Heart left ventricle (tissue), 16 donors: Measurements from ENCODE around the gene MFAP5. TPM values are rescaled to one million over a fixed set of nuclear protein-coding genes. Genes with fewer than 3 reads are reported as not detected.
"Not testable (repeated sequence)": the region's sequence is repeated elsewhere in the genome, so short reads cannot be mapped to it uniquely, and the experiment has no call there.

Source experiments
- ATAC-seq, 4 donors: fragments of 200-7000 bp; cut with Tn5 transposase; one replicate each; pipeline ENCODE4 v1.9.1; 2020 to 2022; ENCODE audit warnings: moderate library complexity in 4 of 4, mild to moderate bottlenecking in 3 of 4, moderate number of reproducible peaks in 1 of 4
- DNase-seq, 5 donors: peaks; one replicate each; pipeline ENCODE4 v3.0.0-alpha.2; 2020
- H3K27ac ChIP-seq, 12 donors: fragments of 200-600 bp; sonication (generic) in 4 of 12; one replicate each; pipeline versions ENCODE4 v1.5.0 to v1.8.0; 2016 to 2022; ENCODE audit warnings: mild to moderate bottlenecking in 2 of 12
- H3K27me3 ChIP-seq, 9 donors: fragments of 200-600 bp; sonication (generic) in 2 of 9; one replicate each; pipeline versions ENCODE4 v1.5.1 to v1.8.0; 2016 to 2022; ENCODE audit warnings: mild to moderate bottlenecking in 3 of 9
- H3K36me3 ChIP-seq, 9 donors: fragments of 200-600 bp; sonication (generic) in 2 of 9; one replicate each; pipeline versions ENCODE4 v1.5.0 to v1.8.0; 2018 to 2022; ENCODE audit warnings: mild to moderate bottlenecking in 2 of 9
- H3K4me1 ChIP-seq, 12 donors: fragments of 200-600 bp; sonication (generic) in 4 of 12; one replicate each; pipeline versions ENCODE4 v1.5.0 to v1.8.0; 2016 to 2022; ENCODE audit warnings: mild to moderate bottlenecking in 3 of 12
- H3K4me3 ChIP-seq, 12 donors: fragments of 200-600 bp; sonication (generic) in 4 of 12; one replicate each; pipeline versions ENCODE4 v1.5.0 to v1.8.0; 2017 to 2022; ENCODE audit warnings: mild to moderate bottlenecking in 9 of 12, moderate library complexity in 4 of 12
- H3K9me3 ChIP-seq, 12 donors: fragments of 200-600 bp; sonication (generic) in 4 of 12; one replicate each; pipeline versions ENCODE4 v1.5.0 to v1.8.0; 2016 to 2022; ENCODE audit warnings: mild to moderate bottlenecking in 1 of 12
- POLR2A ChIP-seq, 2 donors: fragments of 450-650 bp; IDR thresholded peaks; one replicate each; pipeline ENCODE4 v1.6.1; 2017; ENCODE audit warnings: antibody characterized with exemption in 2 of 2, mild to moderate bottlenecking in 2 of 2, moderate library complexity in 2 of 2
- whole genome bisulfite sequencing, 4 donors: extraction: QIAGEN DNeasy Blood & Tissue Kit in 2 of 4; methylation state at CpG; one replicate each; pipeline versions ENCODE4 v1.1.5 to v1.1.7; 2013 to 2018; 5-methylcytosine and 5-hydroxymethylcytosine counted together
- intact Hi-C, 10 donors: fragments of 100-400 bp; cut with DNase I; formaldehyde crosslinking; loops; one replicate each; pipeline versions ENCODE4 v1.11.1 to v1.14.2; 2022
- polyA plus RNA-seq, 2 donors: library from polyadenylated mRNA; stranded (reverse); fragments of 200-250 nt; gene quantifications; one replicate each; pipeline ENCODE4 v1.2.3, GENCODE V29; 2013
- total RNA-seq, 9 donors: library from RNA; depleted of rRNA in 2 of 9; stranded (reverse); fragments of >200 nt in 2 of 9; fragmentation: NEBNext Ultra II Directional in 3 of 9; extraction: Animal tissue kit (Norgen Biotek cat#: 25700) in 3 of 9; gene quantifications; one replicate each; pipeline versions ENCODE4 v1.1.0 to v1.2.4, GENCODE V29; 2016 to 2023
- TF ChIP-seq, protein P1 (sequence below), 12 donors: fragments of 200-600 bp; sonication (generic) in 4 of 12; IDR thresholded peaks; one replicate each; pipeline versions ENCODE4 v1.5.0 to v1.8.0; 2018 to 2022; ENCODE audit warnings: antibody characterized with exemption in 12 of 12, mild to moderate bottlenecking in 5 of 12
- donor health status: ischemic (EF 13 %, LVEDD 7.1; RV severe dilation, severe dysfunction).
- donor health status: healthy with polysubstance abuse.
- donor health status: DM: no; HTN: yes; CAD: no.
- donor health status: DM: no; HTN: no; CAD: no.
- donor health status: ischemic (EF 25% LVEDD 6.9; RV normal size, moderate dysfunction).
- donor health status: ischemic (EF 25% LVEDD 5.7; RV mildly dilated, moderate dysfunction).
- donor health status: healthy.
- donor health status: DM: yes; HTN: yes; CAD: no.
- donor health status: ischemic (EF 35%, LVEDD 5.7; RV mildly dilated, moderate dysfunction).
- donor health status: nonischemic (EF 11% LVEDD 7.7; RV severe dilation, severe dysfunction).
- donor health status: DM: yes; HTN: yes; CAD: no.
- donor health status: PGD.
- donor health status: ischemic (EF 29% LVEDD 5.4; RV normal size, mild dysfunction).
- donor health status: nonischemic (EF 23%, LVEDD 6.1; RV moderate dilation, normal function).

MFAP5 gene
- total and polyA plus RNA-seq, 11 donors: 10.2 to 137 (median 31.5) TPM

DNA sequence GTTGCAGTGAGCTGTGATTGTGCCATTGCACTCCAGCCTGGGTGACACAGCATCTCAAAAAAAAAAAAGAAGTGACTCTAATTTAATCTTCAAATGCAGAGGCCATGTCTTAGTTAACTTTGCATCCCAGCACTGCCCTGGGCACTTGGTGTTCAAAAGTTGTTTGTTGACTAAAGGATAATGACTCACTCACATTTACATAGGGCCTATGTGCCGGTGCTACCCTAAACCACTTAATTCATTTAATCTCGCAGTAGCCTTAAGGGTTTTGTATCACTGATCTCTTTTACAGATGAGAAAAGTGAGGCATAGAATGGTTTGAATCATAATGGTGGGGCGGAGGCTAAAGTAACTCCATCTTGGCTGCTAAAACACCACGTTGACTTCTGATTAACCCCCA, 23.7 kb downstream of the MFAP5 start:
- 84 to 87% (median 86%) methylated on average over 4 of the region's 4 CpGs for WGBS, 4 donors
- no peaks in the 10 kb centered on the region for H3K9me3 ChIP-seq
- H3K4me3 ChIP-seq: no peak overlapping the region
- TF ChIP-seq, protein P1, sequence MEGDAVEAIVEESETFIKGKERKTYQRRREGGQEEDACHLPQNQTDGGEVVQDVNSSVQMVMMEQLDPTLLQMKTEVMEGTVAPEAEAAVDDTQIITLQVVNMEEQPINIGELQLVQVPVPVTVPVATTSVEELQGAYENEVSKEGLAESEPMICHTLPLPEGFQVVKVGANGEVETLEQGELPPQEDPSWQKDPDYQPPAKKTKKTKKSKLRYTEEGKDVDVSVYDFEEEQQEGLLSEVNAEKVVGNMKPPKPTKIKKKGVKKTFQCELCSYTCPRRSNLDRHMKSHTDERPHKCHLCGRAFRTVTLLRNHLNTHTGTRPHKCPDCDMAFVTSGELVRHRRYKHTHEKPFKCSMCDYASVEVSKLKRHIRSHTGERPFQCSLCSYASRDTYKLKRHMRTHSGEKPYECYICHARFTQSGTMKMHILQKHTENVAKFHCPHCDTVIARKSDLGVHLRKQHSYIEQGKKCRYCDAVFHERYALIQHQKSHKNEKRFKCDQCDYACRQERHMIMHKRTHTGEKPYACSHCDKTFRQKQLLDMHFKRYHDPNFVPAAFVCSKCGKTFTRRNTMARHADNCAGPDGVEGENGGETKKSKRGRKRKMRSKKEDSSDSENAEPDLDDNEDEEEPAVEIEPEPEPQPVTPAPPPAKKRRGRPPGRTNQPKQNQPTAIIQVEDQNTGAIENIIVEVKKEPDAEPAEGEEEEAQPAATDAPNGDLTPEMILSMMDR (IDR thresholded peaks at IDR 0.05): no peak
- no peak for TF ChIP-seq POLR2A (IDR thresholded peaks at IDR 0.05)
- H3K27ac ChIP-seq: no peak overlapping the region
- peaks cover 0 to 4% (median 0%) of the 10 kb centered on the region in 12 donors for H3K4me1 ChIP-seq
- ATAC-seq: no peak
- intact Hi-C loops: no loop called here
- no peaks in the 10 kb centered on the region for H3K36me3 ChIP-seq
- no peak for DNase-seq
- no peaks in the 10 kb centered on the region for H3K27me3 ChIP-seq

DNA sequence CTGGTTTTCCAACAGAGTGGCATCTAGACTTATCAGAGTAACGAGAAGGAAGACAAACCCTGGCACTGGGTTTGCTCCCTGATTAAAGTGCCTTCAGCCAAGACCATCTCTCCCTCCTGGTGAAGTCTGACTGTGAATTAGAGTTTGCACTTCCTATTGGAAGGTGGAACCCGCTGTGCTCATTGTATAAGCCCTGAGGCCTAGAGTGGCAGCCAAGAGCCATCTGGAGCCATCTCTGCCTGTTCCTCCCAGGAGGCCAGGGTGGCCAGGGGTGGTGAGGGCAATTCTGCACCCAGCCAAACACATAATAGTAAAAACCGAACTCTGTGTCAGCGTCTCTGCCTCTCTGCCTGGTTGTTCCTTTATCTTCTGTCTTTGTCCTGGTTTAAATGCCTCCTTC, 25.0 kb downstream of the MFAP5 start:
- H3K27me3 ChIP-seq: no peaks in the 10 kb centered on the region
- DNase-seq: no peak
- 83 to 97% (median 92%) methylated on average over 3 to 4 of the region's 4 CpGs for WGBS, 4 donors
- TF ChIP-seq, protein P1 (IDR thresholded peaks at IDR 0.05): no peak
- TF ChIP-seq POLR2A (IDR thresholded peaks at IDR 0.05): no peak
- H3K36me3 ChIP-seq: no peaks in the 10 kb centered on the region
- H3K4me3 ChIP-seq: no peak overlapping the region
- H3K4me1 ChIP-seq: peaks cover 0 to 4% (median 0%) of the 10 kb centered on the region in 12 donors
- no peak overlapping the region for H3K27ac ChIP-seq
- intact Hi-C loops: no loop called here
- no peaks in the 10 kb centered on the region for H3K9me3 ChIP-seq
- ATAC-seq: no peak

DNA sequence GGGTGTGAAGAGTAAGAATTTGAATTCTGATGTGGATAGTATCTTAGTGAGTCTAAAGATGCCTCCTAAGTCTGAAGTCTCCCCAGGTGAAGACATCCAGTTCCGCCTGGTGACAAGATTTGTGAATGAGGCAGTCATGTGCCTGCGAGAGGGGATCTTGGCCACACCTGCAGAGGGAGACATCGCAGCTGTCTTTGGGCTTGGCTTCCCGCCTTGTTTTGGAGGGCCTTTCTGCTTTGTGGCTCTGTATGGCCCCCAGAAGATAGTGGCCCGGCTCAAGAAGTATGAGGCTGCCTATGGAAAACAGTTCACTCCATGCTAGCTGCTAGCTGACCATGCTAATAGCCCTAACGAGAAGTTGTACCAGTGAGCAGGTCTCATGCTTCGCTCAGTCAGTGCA, 25.4 kb downstream of the MFAP5 start:
- no peak for TF ChIP-seq POLR2A (IDR thresholded peaks at IDR 0.05)
- TF ChIP-seq, protein P1 (IDR thresholded peaks at IDR 0.05): no peak
- 92 to 95% (median 94%) methylated on average over 4 to 7 of the region's 7 CpGs for WGBS, 4 donors
- ATAC-seq (peak in 1 of 4 donors; percentile 10), DNase-seq (no peak)
- peaks cover 0 to 4% (median 0%) of the 10 kb centered on the region in 12 donors for H3K4me1 ChIP-seq
- no peak overlapping the region for H3K4me3 ChIP-seq
- H3K36me3 ChIP-seq: no peaks in the 10 kb centered on the region
- intact Hi-C loops: no loop called here
- H3K27me3 ChIP-seq: no peaks in the 10 kb centered on the region
- H3K27ac ChIP-seq: no peak overlapping the region
- no peaks in the 10 kb centered on the region for H3K9me3 ChIP-seq

DNA sequence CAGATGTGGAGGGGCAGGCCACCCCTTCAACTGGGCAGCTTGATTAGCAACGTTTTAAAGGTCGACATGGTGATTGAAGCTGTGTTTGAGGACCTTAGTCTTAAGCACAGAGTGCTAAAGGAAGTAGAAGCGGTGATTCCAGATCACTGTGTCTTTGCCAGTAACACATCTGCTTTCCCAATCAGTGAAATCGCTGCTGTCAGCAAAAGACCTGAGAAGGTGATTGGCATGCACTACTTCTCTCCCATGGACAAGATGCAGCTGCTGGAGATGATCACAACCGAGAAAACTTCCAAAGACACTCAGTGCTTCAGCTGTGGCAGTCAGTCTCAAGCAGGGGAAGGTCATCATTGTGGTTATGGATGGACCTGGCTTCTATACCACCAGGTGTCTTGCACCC, 26.0 kb downstream of the MFAP5 start:
- H3K27ac ChIP-seq: no peak overlapping the region
- no peaks in the 10 kb centered on the region for H3K36me3 ChIP-seq
- 36 to 47% (median 38%) methylated on average over 5 of the region's 5 CpGs for WGBS, 4 donors
- no peak for ATAC-seq
- H3K4me1 ChIP-seq: peaks cover 0 to 4% (median 0%) of the 10 kb centered on the region in 12 donors
- intact Hi-C loops: no loop called here
- TF ChIP-seq, protein P1 (IDR thresholded peaks at IDR 0.05): no peak
- no peak for TF ChIP-seq POLR2A (IDR thresholded peaks at IDR 0.05)
- no peak for DNase-seq
- H3K27me3 ChIP-seq: no peaks in the 10 kb centered on the region
- H3K4me3 ChIP-seq: no peak overlapping the region
- no peaks in the 10 kb centered on the region for H3K9me3 ChIP-seq

DNA sequence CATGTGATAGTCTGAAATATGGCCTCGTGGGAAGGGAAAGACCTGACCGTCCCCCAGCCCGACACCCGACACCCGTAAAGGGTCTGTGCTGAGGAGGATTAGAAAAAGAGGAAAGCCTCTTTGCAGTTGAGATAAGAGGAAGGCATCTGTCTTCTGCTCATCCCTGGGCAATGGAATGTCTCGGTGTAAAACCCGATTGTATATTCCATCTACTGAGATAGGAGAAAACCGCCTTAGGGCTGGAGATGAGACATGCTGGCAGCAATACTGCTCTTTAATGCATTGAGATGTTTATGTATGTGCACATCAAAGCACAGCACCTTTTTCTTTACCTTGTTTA, 26.6 kb downstream of the MFAP5 start:
- DNase-seq, intact Hi-C loops: not testable (repeated sequence)
- WGBS, 4 donors: 36 to 47% (median 38%) methylated on average over 8 of the region's 8 CpGs

DNA sequence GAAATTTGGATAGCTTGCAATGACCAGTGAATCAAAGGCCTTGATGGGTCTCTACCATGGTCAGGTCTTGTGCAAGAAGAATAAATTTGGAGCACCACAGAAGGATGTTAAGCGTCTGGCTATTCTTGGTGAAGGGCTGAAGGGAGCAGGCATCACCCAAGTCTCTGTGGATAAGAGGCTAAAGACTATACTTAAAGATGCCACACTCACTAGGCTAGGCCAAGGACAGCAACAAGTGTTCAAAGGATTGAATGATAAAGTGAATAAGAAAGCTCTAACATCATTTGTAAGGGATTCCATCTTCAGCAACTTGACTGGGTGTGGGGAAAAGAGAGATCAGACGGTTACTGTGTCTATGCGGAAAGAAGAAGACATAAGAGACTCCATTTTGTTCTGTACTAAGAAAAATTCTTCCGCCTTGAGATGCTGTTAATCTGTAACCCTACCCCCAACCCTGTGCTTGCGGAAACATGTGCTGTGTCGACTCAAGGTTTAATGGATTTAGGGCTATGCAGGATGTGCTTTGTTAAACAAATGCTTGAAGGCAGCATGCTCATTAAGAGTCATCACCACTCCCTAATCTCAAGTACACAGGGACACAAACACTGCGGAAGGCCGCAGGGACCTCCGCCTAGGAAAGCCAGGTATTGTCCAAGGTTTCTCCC, 27.2 kb downstream of the MFAP5 start:
- DNase-seq, H3K36me3 ChIP-seq, intact Hi-C loops, H3K4me3 ChIP-seq, H3K4me1 ChIP-seq, ATAC-seq, H3K27ac ChIP-seq, H3K9me3 ChIP-seq, H3K27me3 ChIP-seq: not testable (repeated sequence)
- 62 to 80% (median 66%) methylated on average over 9 of the region's 9 CpGs for WGBS, 4 donors

More for the DNA sequence above, 26.6 kb downstream of the MFAP5 start:
- not testable (repeated sequence) for H3K4me1 ChIP-seq, H3K27ac ChIP-seq, H3K36me3 ChIP-seq, H3K9me3 ChIP-seq, ATAC-seq, H3K27me3 ChIP-seq, H3K4me3 ChIP-seq
